Suprapubic skin (tissue), 4 donors: ENCODE results near the gene KCNE3.

Source experiments
- EP300 ChIP-seq: sonication (generic); formaldehyde crosslinking; IDR thresholded peaks from one replicate; pipeline ENCODE4 v1.6.1; 2017; ENCODE audit warnings: antibody characterized with exemption
- POLR2AphosphoS5 ChIP-seq, 3 donors: sonication (generic); formaldehyde crosslinking; IDR thresholded peaks; one replicate each; pipeline ENCODE4 v1.6.1; 2017; ENCODE audit warnings: antibody characterized with exemption in 3 of 3
- TF ChIP-seq, protein P1 (sequence below), 2 donors: fragments of 200-600 bp in 1 of 2; fragments of 450-650 bp in 1 of 2; sonication (generic) in 1 of 2; IDR thresholded peaks; one replicate each; pipeline ENCODE4 v1.5.1; 2016 to 2019; ENCODE audit warnings: antibody characterized with exemption in 2 of 2, mild to moderate bottlenecking in 1 of 2, moderate library complexity in 1 of 2

DNA sequence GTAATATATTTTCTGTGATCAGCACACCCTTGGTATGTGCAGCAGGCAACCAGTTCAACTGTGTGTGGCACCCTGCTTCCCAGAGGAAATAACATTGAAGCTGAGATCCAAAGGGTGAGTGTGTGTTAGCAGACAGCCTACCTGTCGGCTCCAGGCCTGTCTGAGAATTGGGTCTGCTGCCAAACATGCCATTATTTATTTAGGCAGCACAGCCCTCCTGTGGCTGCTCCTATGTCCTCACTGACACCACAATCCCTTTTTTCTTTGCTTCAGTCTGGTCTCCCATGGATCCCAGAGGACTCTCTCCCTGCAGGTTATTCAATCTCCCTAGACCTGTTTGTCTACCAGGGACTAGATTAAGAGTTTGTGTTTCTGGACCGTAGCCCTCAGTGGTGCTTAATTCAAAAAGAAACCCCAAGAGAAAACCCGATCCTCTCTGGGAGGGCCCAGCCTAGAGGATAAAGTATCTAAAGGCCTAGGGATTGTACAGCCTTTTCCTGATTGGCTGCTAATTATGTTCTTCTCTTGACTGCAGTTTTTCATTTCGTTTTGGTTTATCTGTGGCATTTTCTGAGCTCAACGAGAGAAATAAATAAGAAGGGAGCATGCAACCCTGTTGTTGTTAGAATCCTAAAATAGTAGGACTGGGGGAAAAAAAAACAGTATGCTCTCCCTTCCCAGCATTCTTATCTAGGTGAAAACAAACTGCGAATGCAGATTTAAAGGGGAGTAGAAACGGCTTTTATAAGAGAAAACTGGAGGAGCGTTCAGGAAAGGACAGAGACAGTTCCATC lies 24.1 kb downstream of the KCNE3 start:
- TF ChIP-seq POLR2AphosphoS5 (IDR thresholded peaks at IDR 0.05) = no peak
- TF ChIP-seq EP300 = no peak
- TF ChIP-seq, protein P1, sequence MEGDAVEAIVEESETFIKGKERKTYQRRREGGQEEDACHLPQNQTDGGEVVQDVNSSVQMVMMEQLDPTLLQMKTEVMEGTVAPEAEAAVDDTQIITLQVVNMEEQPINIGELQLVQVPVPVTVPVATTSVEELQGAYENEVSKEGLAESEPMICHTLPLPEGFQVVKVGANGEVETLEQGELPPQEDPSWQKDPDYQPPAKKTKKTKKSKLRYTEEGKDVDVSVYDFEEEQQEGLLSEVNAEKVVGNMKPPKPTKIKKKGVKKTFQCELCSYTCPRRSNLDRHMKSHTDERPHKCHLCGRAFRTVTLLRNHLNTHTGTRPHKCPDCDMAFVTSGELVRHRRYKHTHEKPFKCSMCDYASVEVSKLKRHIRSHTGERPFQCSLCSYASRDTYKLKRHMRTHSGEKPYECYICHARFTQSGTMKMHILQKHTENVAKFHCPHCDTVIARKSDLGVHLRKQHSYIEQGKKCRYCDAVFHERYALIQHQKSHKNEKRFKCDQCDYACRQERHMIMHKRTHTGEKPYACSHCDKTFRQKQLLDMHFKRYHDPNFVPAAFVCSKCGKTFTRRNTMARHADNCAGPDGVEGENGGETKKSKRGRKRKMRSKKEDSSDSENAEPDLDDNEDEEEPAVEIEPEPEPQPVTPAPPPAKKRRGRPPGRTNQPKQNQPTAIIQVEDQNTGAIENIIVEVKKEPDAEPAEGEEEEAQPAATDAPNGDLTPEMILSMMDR (IDR thresholded peaks at IDR 0.05) = no peak
